NCI-H1092 (cell line): Measurements from ENCODE around the gene SEMA5A.

ENCODE experiments used
- DNase-seq: peaks from one replicate; lab custom pipeline; 2025; lab: John Stamatoyannopoulos, UW

The SEMA5A gene

GRCh38 chr5:9545992-9546851 lies at the start of gene SEMA5A:
TSS of gene SEMA5A (minus strand) at chr5:9546075. CDS start at chr5:9379946, 166,129 bp downstream.
- no peak for DNase-seq

- no peak for DNase-seq
These were observed 49.0 kb upstream of the SEMA5A start for GRCh38 chr5:9594913-9595312.

- no peak for DNase-seq
These were observed 43.4 kb upstream of the SEMA5A start for GRCh38 chr5:9589049-9589835.

GRCh38 chr5:9588254-9588653 lies 42.4 kb upstream of the SEMA5A start:
- no peak for DNase-seq

- no peak for DNase-seq
These were observed 41.3 kb upstream of the SEMA5A start for GRCh38 chr5:9587135-9587534.

- no peak for DNase-seq
These were observed 36.5 kb upstream of the SEMA5A start for GRCh38 chr5:9582406-9582805.

GRCh38 chr5:9573796-9574195 lies 27.9 kb upstream of the SEMA5A start:
- DNase-seq: no peak

GRCh38 chr5:9572246-9572645 lies 26.4 kb upstream of the SEMA5A start:
- no peak for DNase-seq

- DNase-seq: no peak
These were observed 25.0 kb upstream of the SEMA5A start for GRCh38 chr5:9570876-9571275.

- no peak for DNase-seq
These were observed 21.2 kb upstream of the SEMA5A start for GRCh38 chr5:9567039-9567438.

GRCh38 chr5:9564752-9565151 lies 18.9 kb upstream of the SEMA5A start:
- DNase-seq: no peak

GRCh38 chr5:9562141-9562540 lies 16.3 kb upstream of the SEMA5A start:
- no peak for DNase-seq

GRCh38 chr5:9559965-9560364 lies 14.1 kb upstream of the SEMA5A start:
- no peak for DNase-seq

- no peak for DNase-seq
These were observed 12.6 kb upstream of the SEMA5A start for GRCh38 chr5:9558319-9558965.

- DNase-seq: no peak
These were observed 11.8 kb upstream of the SEMA5A start for GRCh38 chr5:9557696-9558095.

GRCh38 chr5:9555961-9556360 lies 10.1 kb upstream of the SEMA5A start:
- no peak for DNase-seq

GRCh38 chr5:9554122-9554521 lies 8.2 kb upstream of the SEMA5A start:
- no peak for DNase-seq

- DNase-seq: no peak
These were observed 7.7 kb upstream of the SEMA5A start for GRCh38 chr5:9553561-9553960.

- no peak for DNase-seq
These were observed 6.0 kb upstream of the SEMA5A start for GRCh38 chr5:9551567-9552537.

- DNase-seq: no peak
These were observed 4.1 kb upstream of the SEMA5A start for GRCh38 chr5:9549941-9550340.

GRCh38 chr5:9547122-9547947 lies 1.5 kb upstream of the SEMA5A start:
- no peak for DNase-seq
